Type B pancreatic cell (in vitro differentiated cells): ENCODE measurements around the gene GRIK4. TPM values are rescaled to one million over a fixed set of nuclear protein-coding genes. Genes with fewer than 3 reads are reported as not detected.
"Not testable (repeated sequence)": the region's sequence is repeated elsewhere in the genome, so short reads cannot be mapped to it uniquely, and the experiment has no call there.

Experiments used
- DNase-seq: peaks from one replicate; pipeline ENCODE4 v3.0.0; 2021; ENCODE audit warnings: mixed read lengths; ENCODE audit not compliant: unreplicated experiment; ENCODE audit errors: extremely low spot score
- H3K27ac Mint-ChIP-seq: 2 replicates; pipeline ENCODE4 v1.8.0; 2021; ENCODE audit warnings: mild to moderate bottlenecking, mixed read lengths
- H3K27me3 Mint-ChIP-seq: 2 replicates; pipeline ENCODE4 v1.8.0; 2021; ENCODE audit warnings: mixed read lengths
- H3K36me3 Mint-ChIP-seq: 2 replicates; pipeline ENCODE4 v1.8.0; 2021; ENCODE audit warnings: mixed read lengths
- H3K4me1 Mint-ChIP-seq: one replicate; pipeline ENCODE4 v1.8.0; 2021; ENCODE audit warnings: mixed read lengths; ENCODE audit not compliant: unreplicated experiment
- H3K4me3 Mint-ChIP-seq: 2 replicates; pipeline ENCODE4 v1.8.0; 2021; ENCODE audit warnings: mild to moderate bottlenecking, mixed read lengths
- H3K9me3 Mint-ChIP-seq: 2 replicates; pipeline ENCODE4 v1.8.0; 2021; ENCODE audit warnings: mixed read lengths
- total RNA-seq: library from RNA; stranded (reverse); gene quantifications from 2 replicates; pipeline ENCODE4 v1.2.1, GENCODE V29; 2021; ENCODE audit warnings: low replicate concordance
- TF ChIP-seq, protein P1 (sequence below): fragments of 200-600 bp; sonication (generic); conservative IDR thresholded peaks from 2 replicates; pipeline ENCODE4 v1.5.0; 2021; ENCODE audit warnings: antibody characterized with exemption, mild to moderate bottlenecking

The GRIK4 gene
- total RNA-seq, 1 donor from 2014 or later: 0.72 TPM

DNA sequence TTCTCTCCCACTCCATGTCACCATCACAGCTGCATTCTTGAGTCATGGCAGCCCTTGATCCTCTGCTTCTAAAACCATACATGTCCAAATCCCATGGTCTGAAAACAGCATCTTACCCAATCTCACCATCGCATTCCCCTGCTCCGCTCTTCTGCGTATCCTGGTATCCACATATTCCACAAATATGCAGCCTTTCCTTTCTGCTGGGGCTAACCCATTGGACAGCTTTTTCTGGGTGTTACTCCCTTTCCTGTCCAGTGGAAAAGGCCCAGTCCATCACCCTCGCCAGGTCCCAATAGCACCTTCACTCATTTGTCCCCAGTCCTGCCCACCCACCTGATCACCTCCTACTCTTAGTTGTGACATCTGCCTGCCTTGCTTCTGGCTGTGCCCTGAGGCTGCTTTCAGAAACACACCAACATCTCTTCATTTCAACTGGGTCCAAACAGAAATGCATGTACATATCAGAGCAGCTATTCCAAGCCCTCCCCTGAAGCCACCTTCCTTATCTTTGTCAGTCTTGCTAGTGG is 274.7 kb downstream of the GRIK4 start:
- no peaks in the 10 kb centered on the region for H3K9me3 Mint-ChIP-seq
- peaks cover 36% of the 10 kb centered on the region for H3K27me3 Mint-ChIP-seq
- DNase-seq: no peak
- TF ChIP-seq, protein P1, sequence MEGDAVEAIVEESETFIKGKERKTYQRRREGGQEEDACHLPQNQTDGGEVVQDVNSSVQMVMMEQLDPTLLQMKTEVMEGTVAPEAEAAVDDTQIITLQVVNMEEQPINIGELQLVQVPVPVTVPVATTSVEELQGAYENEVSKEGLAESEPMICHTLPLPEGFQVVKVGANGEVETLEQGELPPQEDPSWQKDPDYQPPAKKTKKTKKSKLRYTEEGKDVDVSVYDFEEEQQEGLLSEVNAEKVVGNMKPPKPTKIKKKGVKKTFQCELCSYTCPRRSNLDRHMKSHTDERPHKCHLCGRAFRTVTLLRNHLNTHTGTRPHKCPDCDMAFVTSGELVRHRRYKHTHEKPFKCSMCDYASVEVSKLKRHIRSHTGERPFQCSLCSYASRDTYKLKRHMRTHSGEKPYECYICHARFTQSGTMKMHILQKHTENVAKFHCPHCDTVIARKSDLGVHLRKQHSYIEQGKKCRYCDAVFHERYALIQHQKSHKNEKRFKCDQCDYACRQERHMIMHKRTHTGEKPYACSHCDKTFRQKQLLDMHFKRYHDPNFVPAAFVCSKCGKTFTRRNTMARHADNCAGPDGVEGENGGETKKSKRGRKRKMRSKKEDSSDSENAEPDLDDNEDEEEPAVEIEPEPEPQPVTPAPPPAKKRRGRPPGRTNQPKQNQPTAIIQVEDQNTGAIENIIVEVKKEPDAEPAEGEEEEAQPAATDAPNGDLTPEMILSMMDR: no peak
- H3K36me3 Mint-ChIP-seq: no peaks in the 10 kb centered on the region
- peaks cover 4% of the 10 kb centered on the region for H3K4me1 Mint-ChIP-seq
- H3K27ac Mint-ChIP-seq: no peak overlapping the region
- no peak overlapping the region for H3K4me3 Mint-ChIP-seq

DNA sequence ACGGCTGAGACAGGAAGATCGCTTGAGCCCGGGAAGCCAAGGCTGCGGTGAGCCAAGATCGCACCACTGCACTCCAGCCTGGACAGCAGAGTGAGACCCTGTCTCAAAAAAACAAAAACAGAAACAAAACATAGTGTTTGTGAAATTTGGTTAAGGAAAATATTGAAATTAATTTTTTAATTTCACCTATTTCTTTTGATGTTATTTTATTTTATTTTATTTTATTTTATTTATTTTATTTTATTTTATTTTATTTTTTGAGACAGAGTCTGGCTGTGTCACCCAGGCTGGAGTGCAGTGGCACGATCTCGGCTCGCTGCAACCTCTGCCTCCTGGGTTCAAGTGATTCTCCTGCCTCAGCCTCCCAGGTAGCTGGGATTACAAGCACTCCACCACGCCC is 275.7 kb downstream of the GRIK4 start:
- not testable (repeated sequence) for H3K36me3 Mint-ChIP-seq, DNase-seq, H3K9me3 Mint-ChIP-seq, H3K4me3 Mint-ChIP-seq, H3K27ac Mint-ChIP-seq, H3K4me1 Mint-ChIP-seq
- peaks cover 32% of the 10 kb centered on the region for H3K27me3 Mint-ChIP-seq

DNA sequence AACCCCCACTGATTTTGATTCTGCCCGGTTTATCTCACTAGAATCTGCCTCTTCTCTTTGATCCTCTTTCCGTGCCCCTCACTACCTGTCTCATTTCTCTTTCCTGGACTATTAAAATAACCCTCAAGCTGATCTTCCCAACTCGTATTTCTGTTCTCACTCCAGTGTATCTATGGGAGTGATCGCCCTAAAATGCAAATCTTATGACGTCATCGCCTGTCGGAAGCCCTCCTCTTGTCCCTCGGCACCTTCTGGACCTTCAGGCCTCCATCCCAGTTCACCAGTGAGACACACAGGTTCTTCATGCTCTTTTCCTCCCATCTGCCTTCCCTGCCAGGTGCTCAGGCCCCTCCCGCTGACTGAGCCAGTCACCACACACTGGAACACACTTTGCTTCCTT is 277.8 kb downstream of the GRIK4 start:
- H3K4me3 Mint-ChIP-seq: no peak overlapping the region
- no peak for DNase-seq

DNA sequence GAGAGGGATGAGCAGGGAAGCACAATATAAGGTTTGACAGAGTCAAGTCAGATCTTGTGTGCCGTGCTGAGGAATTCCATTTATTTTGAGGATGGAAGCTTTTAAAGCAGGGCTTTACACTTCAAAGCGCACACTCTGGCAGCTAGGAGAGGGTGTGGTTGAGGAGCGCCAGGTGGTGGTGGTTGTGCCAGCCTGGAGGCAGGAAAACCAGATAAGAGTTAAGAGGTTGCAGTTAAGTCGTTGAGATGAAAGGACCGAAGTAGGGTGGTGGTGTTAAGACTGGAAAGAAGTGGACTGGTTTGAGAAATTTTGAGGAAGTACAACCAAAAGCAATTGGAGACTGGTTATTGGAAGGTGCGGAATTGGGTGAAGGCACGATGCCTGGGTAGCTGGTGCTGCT is 280.8 kb downstream of the GRIK4 start:
- H3K4me1 Mint-ChIP-seq: no peaks in the 10 kb centered on the region
- H3K27ac Mint-ChIP-seq: no peak overlapping the region
- no peaks in the 10 kb centered on the region for H3K9me3 Mint-ChIP-seq
- DNase-seq: no peak
- H3K36me3 Mint-ChIP-seq: no peaks in the 10 kb centered on the region
- H3K4me3 Mint-ChIP-seq: no peak overlapping the region
- peaks cover 4% of the 10 kb centered on the region for H3K27me3 Mint-ChIP-seq
- TF ChIP-seq, protein P1: no peak

More for the DNA sequence above, 277.8 kb downstream of the GRIK4 start:
- H3K36me3 Mint-ChIP-seq: no peaks in the 10 kb centered on the region
- H3K9me3 Mint-ChIP-seq: no peaks in the 10 kb centered on the region
- H3K27ac Mint-ChIP-seq: no peak overlapping the region
- no peaks in the 10 kb centered on the region for H3K4me1 Mint-ChIP-seq
- peaks cover 17% of the 10 kb centered on the region for H3K27me3 Mint-ChIP-seq
- TF ChIP-seq, protein P1: no peak

DNA sequence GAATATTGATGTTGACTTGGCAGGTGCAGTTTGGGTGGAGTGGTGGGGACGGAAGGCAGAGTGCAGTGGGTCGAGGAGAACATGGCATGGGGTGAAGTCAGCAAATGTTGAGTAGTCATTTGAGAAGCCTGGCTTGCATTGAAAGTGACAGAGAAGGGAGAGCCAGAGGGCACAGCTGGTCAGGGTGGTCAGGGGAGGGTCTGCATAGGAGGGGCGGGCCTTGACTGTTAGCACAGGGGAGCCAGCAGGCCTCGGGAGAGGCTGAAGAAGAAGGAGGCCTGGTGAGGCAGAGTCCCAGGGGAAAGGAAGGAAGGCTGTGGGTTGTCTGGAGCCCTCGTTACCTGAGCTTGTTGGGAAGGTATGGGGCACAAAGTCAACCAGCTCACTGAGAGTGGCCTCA is 281.6 kb downstream of the GRIK4 start:
- Mint-ChIP-seq H3K27ac (no peak overlapping the region), H3K36me3 (no peaks in the 10 kb centered on the region), H3K27me3 (peaks cover 4% of the 10 kb centered on the region)

DNA sequence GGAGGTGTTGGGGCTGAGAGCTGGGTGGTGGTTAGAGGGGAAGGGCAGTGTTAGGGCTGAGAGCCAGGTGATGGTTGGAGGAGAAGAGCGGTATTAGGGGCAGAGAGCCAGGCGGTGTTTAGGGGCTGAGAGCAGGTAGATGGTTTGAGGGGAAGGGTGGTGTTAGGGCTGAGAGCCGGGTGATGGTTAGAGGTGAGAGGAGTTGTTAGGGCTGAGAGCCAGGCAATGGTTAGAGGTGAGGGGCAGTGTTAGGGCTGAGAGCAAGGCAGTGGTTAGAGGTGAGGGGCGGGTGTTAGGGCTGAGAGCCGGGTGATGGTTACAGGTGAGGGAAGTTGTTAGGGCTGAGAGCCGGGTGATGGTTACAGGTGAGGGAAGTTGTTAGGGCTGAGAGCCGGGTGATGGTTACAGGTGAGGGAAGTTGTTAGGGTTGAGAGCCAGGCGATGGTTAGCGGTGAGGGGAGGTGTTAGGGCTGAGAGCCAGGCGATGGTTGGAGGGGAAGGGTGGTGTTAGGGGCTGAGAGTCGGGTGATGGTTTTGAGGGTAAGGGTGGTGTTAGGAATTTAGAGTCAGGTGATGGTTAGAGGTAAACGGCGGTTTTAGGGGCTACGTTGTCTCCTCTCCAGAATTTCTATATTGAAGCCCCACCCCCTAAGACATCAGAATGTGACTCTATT is 282.4 kb downstream of the GRIK4 start:
- H3K27me3 Mint-ChIP-seq: peaks cover 4% of the 10 kb centered on the region
- no peak overlapping the region for H3K27ac Mint-ChIP-seq
- DNase-seq: no peak
- H3K4me3 Mint-ChIP-seq: no peak overlapping the region
- H3K36me3 Mint-ChIP-seq: no peaks in the 10 kb centered on the region
- peaks cover 3% of the 10 kb centered on the region for H3K4me1 Mint-ChIP-seq
- TF ChIP-seq, protein P1: no peak
- H3K9me3 Mint-ChIP-seq: no peaks in the 10 kb centered on the region

More for the DNA sequence above, 281.6 kb downstream of the GRIK4 start:
- DNase-seq: no peak
- Mint-ChIP-seq H3K4me1 (no peaks in the 10 kb centered on the region), H3K9me3 (no peaks in the 10 kb centered on the region), H3K4me3 (no peak overlapping the region)
- TF ChIP-seq, protein P1: no peak
